DOHH2 (cell line): Measurements from ENCODE around the gene PMVK.
A peak's percentile ranks its signal among the peaks of the same experiment; 100 is the strongest.

Source experiments
- H3F3A ChIP-seq: fragments of 200-600 bp; sonication (generic), shearing (Covaris generic); 2 replicates; pipeline ENCODE4 v1.6.0; 2016; ENCODE audit warnings: antibody characterized with exemption, mild to moderate bottlenecking; ENCODE audit not compliant: control insufficient read depth, insufficient read depth
- H3K27ac ChIP-seq: fragments of 200-600 bp; sonication (generic); 2 replicates; pipeline ENCODE4 v1.5.1; 2014; ENCODE audit warnings: low read depth, mild to moderate bottlenecking, low read length, moderate library complexity
- H3K27me3 ChIP-seq: fragments of 200-600 bp; sonication (generic); 2 replicates; pipeline ENCODE4 v1.6.1; 2014; ENCODE audit warnings: mild to moderate bottlenecking, low read length, mixed read lengths; ENCODE audit not compliant: control insufficient read depth
- H3K36me3 ChIP-seq: fragments of 200-600 bp; sonication (generic); 2 replicates; pipeline ENCODE4 v1.6.1; 2014; ENCODE audit warnings: mild to moderate bottlenecking, low read length, moderate library complexity, mixed read lengths; ENCODE audit not compliant: control insufficient read depth
- H3K4me1 ChIP-seq: fragments of 200-600 bp; sonication (generic); 2 replicates; pipeline ENCODE4 v1.6.1; 2014; ENCODE audit warnings: mild to moderate bottlenecking, low read length, mixed read lengths; ENCODE audit not compliant: control insufficient read depth
- H3K4me2 ChIP-seq: fragments of 200-600 bp; sonication (generic); 2 replicates; pipeline ENCODE4 v1.6.0; 2014; ENCODE audit warnings: mild to moderate bottlenecking, low read length, moderate library complexity
- H3K4me3 ChIP-seq: fragments of 200-600 bp; sonication (generic); 2 replicates; pipeline ENCODE4 v1.5.1; 2014; ENCODE audit warnings: mild to moderate bottlenecking, low read length, mixed read lengths
- H3K79me2 ChIP-seq: fragments of 200-600 bp; sonication (generic); 2 replicates; pipeline ENCODE4 v1.6.1; 2014; ENCODE audit warnings: mild to moderate bottlenecking, low read length, mixed read lengths; ENCODE audit not compliant: control insufficient read depth
- H3K9me2 ChIP-seq: fragments of 200-600 bp; sonication (generic); replicated peaks from 2 replicates; pipeline ENCODE4 v1.6.1; 2014; ENCODE audit warnings: mild to moderate bottlenecking, low read length, mixed read lengths; ENCODE audit not compliant: control insufficient read depth
- H3K9me3 ChIP-seq: fragments of 200-600 bp; sonication (generic); 2 replicates; pipeline ENCODE4 v1.6.1; 2014; ENCODE audit warnings: antibody characterized with exemption, low read length, mixed read lengths; ENCODE audit not compliant: control insufficient read depth, insufficient read depth
- H4K20me1 ChIP-seq: fragments of 200-600 bp; sonication (generic); 2 replicates; pipeline ENCODE4 v1.6.0; 2014; ENCODE audit warnings: low read depth, mild to moderate bottlenecking, antibody characterized with exemption, low read length, moderate library complexity; ENCODE audit not compliant: control insufficient read depth, insufficient read depth
- CTCF ChIP-seq: fragments of 200-600 bp; sonication (generic); IDR thresholded peaks from one replicate; pipeline ENCODE4 v1.5.1; 2014; ENCODE audit warnings: antibody characterized with exemption, mild to moderate bottlenecking, low read depth, low read length; ENCODE audit not compliant: poor library complexity, severe bottlenecking
- EZH2phosphoT487 ChIP-seq: fragments of 200-600 bp; sonication (generic); IDR thresholded peaks from 2 replicates; pipeline ENCODE4 v1.6.1; 2017; ENCODE audit warnings: borderline replicate concordance, mild to moderate bottlenecking, antibody characterized with exemption, low read length, moderate library complexity, mixed read lengths

PMVK gene

GRCh38 chr1:154906621-154907081, 29.9 kb downstream of the PMVK start:
- Histone ChIP-seq H3K9me3 (peaks cover 2% of the 10 kb centered on the region; the same call in 1 of the 2 replicates), H3K4me3 (no peak overlapping the region), H4K20me1 (no peaks in the 10 kb centered on the region), H3K36me3 (no peaks in the 10 kb centered on the region), H3F3A (peaks cover 3% of the 10 kb centered on the region; the same call in 1 of the 2 replicates), H3K27ac (no peak overlapping the region), H3K9me2 (no peaks in the 10 kb centered on the region), H3K4me2 (no peak overlapping the region), H3K79me2 (no peaks in the 10 kb centered on the region), H3K4me1 (no peaks in the 10 kb centered on the region), H3K27me3 (no peaks in the 10 kb centered on the region)
- TF ChIP-seq EZH2phosphoT487 (no peak), CTCF (peak; percentile 27)

GRCh38 chr1:154902938-154903566, 33.5 kb downstream of the PMVK start:
- no peaks in the 10 kb centered on the region for H3K4me1 ChIP-seq
- H4K20me1 ChIP-seq = no peaks in the 10 kb centered on the region
- H3K27ac ChIP-seq = no peak overlapping the region
- H3F3A ChIP-seq = peaks cover 3% of the 10 kb centered on the region; the same call in 1 of the 2 replicates
- no peaks in the 10 kb centered on the region for H3K27me3 ChIP-seq
- 0 out of 2 replicates have a peak, but pooled peaks cover 2% of the 10 kb centered on the region for H3K9me3 ChIP-seq
- no peak overlapping the region for H3K4me2 ChIP-seq
- no peak overlapping the region for H3K4me3 ChIP-seq
- H3K9me2 ChIP-seq = no peaks in the 10 kb centered on the region
- H3K79me2 ChIP-seq = no peaks in the 10 kb centered on the region
- TF ChIP-seq CTCF (no peak), EZH2phosphoT487 (no peak)
- H3K36me3 ChIP-seq = no peaks in the 10 kb centered on the region

GRCh38 chr1:154901591-154901990, 34.9 kb downstream of the PMVK start:
- Histone ChIP-seq H3K27ac (no peak overlapping the region), H4K20me1 (no peaks in the 10 kb centered on the region), H3K27me3 (peaks cover 3% of the 10 kb centered on the region; the same call in 1 of the 2 replicates), H3F3A (peaks cover 3% of the 10 kb centered on the region; the same call in 1 of the 2 replicates), H3K4me1 (no peaks in the 10 kb centered on the region), H3K9me2 (no peaks in the 10 kb centered on the region), H3K79me2 (no peaks in the 10 kb centered on the region), H3K4me2 (no peak overlapping the region), H3K9me3 (no peaks in the 10 kb centered on the region), H3K4me3 (no peak overlapping the region), H3K36me3 (no peaks in the 10 kb centered on the region)
- no peak for TF ChIP-seq EZH2phosphoT487
- no peak for TF ChIP-seq CTCF
